Measurements from ENCODE around the gene RANBP3.

The RANBP3 gene

GRCh38 chr19:5921516-5922160 lies 56.3 kb downstream of the RANBP3 start:
- DNase-seq = no peak

DNA sequence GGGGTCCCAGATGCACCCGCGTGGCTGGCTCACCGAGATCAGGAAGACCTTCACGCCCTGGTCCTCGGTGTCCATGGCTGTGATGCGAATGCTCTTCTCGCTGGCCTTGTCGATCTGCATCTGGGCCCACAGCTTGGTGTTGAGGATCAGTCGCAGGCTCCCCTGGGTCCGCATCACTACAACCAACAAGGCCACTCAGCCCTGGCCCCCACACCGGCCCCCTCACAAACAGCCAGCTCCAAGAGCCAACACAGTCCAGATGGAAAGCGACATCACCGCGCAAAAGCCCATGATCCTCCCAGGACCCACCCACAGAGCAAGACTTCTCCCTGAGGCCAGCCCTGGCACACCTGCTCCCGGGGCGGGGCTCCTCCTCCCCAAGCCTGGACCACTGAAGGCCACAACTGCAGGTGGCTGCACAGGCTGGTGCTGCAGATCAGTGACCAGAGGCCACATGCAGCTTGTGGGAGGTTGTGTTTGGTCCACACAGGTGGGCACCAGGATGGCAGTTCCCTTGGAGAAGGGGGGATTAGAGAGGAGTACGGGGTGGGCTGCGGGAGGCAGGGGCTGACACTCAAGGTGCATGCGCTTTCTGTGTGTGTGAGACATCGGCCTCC lies 59.4 kb downstream of the RANBP3 start:
- no peak for DNase-seq

GRCh38 chr19:5917431-5918107 lies 60.4 kb downstream of the RANBP3 start:
- no peak for DNase-seq

DNA sequence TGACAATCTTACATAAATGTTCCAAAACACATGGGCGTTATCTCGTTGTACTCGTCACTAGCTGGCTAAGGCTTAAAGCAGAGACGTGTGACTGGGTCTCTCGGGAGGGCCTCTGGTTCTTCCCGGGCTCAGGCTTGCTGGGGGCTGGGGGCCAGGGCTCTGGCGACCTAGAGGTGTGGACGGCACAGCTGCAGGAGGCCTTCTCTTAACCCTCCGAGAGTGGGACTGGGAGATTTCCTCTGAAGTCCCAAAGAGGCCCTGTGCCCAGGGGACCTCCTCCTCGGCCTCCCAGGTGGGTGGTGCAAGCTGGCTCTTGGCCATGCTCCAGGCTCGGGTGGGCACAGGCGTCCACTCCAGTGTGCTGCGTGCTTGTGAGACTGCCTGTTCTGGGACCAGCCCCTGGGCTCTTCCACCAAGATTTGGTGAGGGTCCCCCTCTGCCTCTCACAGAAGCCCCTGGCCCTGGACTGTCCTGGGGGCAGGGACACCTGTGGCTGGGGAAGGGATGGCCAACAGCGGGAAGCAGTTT lies 61.7 kb downstream of the RANBP3 start:
- DNase-seq = no peak

DNA sequence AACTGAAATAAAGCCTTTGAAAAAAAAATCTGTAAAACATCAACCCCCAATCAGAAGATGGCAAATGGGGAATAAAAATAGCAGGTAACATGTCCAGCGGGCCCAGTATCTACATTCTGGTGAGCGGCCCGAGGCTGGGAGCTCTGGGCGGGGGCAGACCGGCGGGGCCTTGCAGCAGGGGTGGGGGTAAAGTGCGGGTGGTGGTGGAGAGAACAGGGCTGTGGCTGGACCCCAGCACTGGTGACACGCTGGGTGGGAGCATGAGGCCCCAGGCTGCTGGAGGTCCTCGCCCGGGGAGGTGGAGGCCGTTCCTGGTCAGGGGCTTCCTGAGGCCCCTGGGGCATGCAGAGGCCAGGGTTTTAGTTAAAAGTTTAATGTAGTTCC lies 62.2 kb downstream of the RANBP3 start:
- no peak for DNase-seq

DNA sequence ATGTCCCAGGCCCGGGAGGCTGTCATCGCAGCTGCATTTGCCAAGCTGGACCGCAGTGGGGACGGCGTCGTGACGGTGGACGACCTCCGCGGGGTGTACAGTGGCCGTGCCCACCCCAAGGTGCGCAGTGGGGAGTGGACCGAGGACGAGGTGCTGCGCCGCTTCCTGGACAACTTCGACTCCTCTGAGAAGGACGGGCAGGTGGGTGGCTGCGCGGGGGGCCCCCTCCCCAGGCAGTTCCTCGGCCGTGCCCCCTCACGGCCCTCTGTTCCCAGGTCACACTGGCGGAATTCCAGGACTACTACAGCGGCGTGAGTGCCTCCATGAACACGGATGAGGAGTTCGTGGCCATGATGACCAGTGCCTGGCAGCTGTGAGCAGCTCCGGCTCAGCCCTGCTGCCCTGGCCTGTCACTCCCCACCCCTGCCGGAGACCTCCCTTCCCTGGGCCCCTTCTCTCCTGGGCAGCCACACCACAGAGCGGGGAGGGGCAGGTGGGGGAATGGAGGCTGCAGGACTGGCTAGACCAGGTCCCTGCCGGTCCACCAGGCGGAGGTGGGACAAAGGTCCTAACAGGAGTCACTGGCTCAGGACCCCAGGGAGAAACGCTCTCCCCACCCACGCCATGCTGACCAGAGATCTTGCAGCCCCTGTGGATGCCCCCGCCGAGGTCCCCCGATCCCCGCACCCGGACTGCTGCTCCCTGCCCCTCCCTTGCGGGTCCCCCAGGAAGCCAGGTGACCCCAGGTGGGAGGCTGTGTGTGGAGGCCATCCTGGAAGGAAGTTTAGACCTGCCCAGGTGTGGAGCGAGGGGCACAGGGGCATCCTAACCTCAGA lies 62.8 kb downstream of the RANBP3 start:
- DNase-seq = no peak

DNA sequence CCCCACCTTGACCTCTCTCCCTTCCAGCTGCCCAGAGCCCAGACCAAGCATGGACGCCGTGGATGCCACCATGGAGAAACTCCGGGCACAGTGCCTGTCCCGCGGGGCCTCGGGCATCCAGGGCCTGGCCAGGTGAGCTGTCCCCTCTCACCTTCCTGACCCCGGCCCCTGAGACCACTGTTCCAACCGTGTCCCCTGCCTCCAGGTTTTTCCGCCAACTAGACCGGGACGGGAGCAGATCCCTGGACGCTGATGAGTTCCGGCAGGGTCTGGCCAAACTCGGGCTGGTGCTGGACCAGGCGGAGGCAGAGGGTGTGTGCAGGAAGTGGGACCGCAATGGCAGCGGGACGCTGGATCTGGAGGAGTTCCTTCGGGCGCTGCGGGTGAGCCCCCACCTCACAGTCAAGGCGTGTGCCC lies 63.6 kb downstream of the RANBP3 start:
- DNase-seq = no peak

DNA sequence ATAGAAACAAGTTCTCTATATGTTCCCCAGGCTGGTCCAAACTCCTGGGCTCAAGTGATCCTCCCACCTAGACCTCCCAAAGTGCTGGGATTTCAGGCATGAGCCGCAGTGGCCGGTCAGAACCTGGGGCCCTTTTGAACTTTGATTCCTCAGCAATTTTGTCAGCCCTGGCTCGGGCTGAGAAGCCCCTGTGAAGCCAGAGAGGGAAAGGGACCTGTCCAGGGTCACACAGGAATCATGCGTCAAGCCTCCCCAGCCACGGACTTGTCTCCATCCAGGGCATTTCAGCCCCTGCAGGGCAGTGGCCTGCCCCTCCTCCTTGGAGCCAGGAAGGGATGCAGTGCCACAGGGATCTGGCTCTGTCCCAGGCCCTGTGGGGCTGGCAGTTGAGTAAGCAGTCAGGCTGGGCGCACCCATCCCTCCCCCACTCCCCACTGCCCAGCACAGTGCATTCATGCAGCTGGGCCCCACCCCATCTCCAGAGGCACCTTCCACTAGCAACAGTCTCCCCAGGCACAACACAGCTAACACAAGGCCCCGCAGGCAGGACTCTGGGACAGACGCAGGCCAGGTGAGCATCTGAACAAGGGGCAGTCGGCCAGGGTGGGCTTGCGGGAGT lies 64.1 kb downstream of the RANBP3 start, which contains the start of gene CAPS:
CAPS (plus strand) TSS at position 516 of the 619 bp plus-strand sequence. CDS start 153 bp downstream, outside the sequence.
- DNase-seq = no peak

GRCh38 chr19:5911366-5911765 lies 66.6 kb downstream of the RANBP3 start:
- no peak for DNase-seq

GRCh38 chr19:5910638-5910907 lies 67.4 kb downstream of the RANBP3 start:
- DNase-seq = no peak

- DNase-seq = no peak
Measured at GRCh38 chr19:5908773-5909442, 69.0 kb downstream of the RANBP3 start.

GRCh38 chr19:5907241-5907640 lies 70.7 kb downstream of the RANBP3 start:
- DNase-seq = no peak

GRCh38 chr19:5905114-5905778 lies 72.7 kb downstream of the RANBP3 start:
- DNase-seq = no peak

DNA sequence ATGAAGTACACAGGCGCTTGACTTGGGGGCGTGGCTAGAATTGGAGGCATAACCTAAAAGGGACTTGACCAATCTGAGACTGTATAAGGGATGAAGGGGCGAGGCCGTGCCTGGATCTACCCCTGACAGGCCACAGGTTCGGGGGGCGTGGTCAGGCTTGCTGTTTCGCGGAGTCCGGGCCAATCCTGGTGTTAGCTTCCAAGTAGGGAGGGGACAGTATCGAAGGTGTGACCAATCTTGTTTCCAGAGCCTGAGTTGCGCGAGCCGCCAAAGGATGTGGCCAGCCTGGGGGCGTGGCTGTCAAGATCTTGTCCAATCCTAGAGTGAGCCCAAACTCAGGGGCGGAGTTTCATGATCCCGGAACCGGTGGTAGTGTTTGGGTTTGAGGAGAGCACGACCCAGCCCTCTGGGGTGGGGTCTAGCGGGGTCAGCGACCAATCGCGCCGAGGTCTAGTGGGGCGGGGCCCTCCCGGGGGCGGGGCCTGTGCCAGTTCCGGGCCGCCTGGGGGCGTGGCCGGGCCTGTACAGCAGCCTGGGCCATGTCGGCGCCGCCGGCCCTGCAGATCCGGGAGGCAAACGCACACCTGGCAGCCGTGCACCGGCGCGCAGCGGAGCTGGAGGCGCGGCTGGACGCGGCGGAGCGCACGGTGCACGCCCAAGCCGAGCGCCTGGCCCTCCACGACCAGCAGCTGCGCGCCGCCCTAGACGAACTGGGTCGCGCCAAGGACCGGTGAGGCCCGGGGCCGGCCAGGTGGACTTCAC lies 73.4 kb downstream of the RANBP3 start, which contains the start of gene VMAC:
VMAC (plus strand) TSS at position 521 of the 762 bp plus-strand sequence; CDS start at position 540, 19 bp downstream.
- peak; percentile 99 for DNase-seq

- DNase-seq = peak; percentile 80
Measured at GRCh38 chr19:5903624-5904351, 74.2 kb downstream of the RANBP3 start, which contains the start of gene NDUFA11. Gene NDUFA11 (minus strand): TSS chr19:5903790. CDS start chr19:5903708, 82 bp downstream.

- DNase-seq = no peak
Measured at GRCh38 chr19:5903056-5903623, 74.8 kb downstream of the RANBP3 start.

- DNase-seq = no peak
Measured at GRCh38 chr19:5900976-5901375, 77.0 kb downstream of the RANBP3 start.

GRCh38 chr19:5899728-5900526 lies 78.0 kb downstream of the RANBP3 start:
- no peak for DNase-seq
